ENCODE data around the gene USP53.

Gene USP53

DNA sequence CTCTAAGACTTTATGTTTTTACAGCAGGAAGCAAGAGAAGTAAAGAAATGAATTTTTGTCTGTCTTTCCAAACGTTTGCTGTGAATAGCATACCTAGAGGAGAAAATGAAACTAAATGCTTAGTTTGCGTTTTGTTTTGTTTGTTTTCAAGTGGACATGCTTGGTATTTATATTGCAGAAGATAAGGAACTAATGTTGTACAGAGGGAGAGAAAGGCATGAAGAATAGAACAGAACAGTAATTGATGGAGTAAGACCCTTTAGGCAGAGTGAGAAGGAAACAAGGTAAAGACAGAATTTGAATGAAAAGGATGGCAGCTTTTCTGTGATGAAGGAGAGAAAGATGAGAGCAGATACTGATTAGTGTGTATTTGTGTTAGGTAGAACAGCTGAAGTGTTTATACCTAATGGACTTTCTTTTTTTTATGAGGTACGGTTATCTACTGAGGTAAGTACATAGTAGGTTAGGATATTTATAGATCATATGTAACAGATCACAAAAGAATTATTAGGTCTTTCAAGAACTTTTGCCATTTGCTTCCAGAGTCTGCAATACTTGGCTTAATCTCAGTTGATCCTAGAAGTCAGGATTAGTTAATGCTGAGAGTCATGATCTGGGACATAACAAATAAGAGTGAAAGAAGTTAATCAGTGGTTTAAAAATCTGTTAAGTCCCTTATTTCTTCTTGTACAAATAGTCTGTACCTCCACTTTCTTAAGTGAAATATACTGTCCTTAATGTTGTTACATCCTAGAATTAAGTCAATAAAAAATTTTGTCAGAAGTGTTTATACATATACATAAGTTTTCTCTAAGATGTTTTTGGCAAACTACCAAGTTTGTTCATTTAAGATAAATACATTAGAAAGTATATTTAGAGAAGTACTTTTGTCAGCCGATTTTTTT, 72.6 kb downstream of the USP53 start:
- TF ChIP-seq, protein P1, sequence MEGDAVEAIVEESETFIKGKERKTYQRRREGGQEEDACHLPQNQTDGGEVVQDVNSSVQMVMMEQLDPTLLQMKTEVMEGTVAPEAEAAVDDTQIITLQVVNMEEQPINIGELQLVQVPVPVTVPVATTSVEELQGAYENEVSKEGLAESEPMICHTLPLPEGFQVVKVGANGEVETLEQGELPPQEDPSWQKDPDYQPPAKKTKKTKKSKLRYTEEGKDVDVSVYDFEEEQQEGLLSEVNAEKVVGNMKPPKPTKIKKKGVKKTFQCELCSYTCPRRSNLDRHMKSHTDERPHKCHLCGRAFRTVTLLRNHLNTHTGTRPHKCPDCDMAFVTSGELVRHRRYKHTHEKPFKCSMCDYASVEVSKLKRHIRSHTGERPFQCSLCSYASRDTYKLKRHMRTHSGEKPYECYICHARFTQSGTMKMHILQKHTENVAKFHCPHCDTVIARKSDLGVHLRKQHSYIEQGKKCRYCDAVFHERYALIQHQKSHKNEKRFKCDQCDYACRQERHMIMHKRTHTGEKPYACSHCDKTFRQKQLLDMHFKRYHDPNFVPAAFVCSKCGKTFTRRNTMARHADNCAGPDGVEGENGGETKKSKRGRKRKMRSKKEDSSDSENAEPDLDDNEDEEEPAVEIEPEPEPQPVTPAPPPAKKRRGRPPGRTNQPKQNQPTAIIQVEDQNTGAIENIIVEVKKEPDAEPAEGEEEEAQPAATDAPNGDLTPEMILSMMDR (conservative IDR thresholded peaks at IDR 0.05; ENCODE audit: low read depth, low read length): no peak
- peak; percentile 66 for DNase-seq (ENCODE audit: low read depth)
- peak overlapping the region; percentile 40 for H3K4me3 ChIP-seq (ENCODE audit: low read depth, low read length)

DNA sequence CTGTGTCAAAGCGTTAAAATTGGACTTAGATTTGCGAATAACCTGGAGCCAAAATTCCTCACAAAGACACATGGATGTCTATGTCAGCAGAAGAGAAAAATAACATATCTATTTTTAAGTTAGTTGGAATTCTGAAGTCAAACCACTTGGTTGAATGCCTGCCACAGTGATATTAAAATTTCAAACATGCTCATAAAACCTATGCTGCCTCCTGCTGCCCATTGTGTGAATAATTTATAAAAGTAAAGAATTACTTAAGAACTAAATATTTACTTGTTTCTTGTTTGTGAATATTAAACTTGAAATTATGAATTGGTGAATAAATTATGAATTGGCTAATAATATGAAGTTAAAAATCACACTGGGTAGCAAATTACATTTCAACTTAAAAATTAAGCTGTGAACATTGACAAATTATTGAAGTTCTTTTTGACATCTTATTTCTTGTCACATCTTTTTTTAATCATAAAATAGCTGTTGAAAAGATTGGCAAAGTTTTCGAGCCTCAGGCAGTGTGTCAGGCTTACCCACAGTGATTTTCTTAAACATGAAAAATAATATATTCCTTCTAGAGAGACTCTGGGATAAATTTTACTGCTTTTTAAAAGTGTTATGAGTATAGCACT, 74.0 kb downstream of the USP53 start:
- TF ChIP-seq, protein P1 (conservative IDR thresholded peaks at IDR 0.05; ENCODE audit: low read depth, low read length): peak; percentile 62
- no peak overlapping the region for H3K4me3 ChIP-seq (ENCODE audit: low read depth, low read length)
- DNase-seq (ENCODE audit: low read depth): peak; percentile 93

DNA sequence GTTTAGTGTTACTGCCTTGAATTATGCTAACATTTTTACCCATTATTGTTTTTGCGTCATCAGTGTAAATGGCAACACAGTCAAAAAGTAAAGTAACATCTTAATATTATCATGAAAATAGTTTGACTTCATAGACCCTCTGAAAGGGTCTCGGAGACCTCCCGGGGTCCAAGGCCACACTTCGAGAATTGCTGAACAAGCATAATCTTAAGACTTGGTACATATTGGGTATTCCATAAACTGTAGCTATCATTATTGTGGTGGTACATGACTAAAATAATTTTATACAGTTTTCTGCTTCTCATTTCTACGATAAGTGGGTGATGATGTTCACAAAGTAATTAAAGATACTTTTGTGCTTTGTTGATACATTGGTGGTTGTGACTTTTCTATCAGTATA, 76.8 kb downstream of the USP53 start:
- TF ChIP-seq, protein P1 (conservative IDR thresholded peaks at IDR 0.05; ENCODE audit: low read depth, low read length): no peak
- DNase-seq (ENCODE audit: low read depth): no peak
- H3K4me3 ChIP-seq (ENCODE audit: low read depth, low read length): no peak overlapping the region

DNA sequence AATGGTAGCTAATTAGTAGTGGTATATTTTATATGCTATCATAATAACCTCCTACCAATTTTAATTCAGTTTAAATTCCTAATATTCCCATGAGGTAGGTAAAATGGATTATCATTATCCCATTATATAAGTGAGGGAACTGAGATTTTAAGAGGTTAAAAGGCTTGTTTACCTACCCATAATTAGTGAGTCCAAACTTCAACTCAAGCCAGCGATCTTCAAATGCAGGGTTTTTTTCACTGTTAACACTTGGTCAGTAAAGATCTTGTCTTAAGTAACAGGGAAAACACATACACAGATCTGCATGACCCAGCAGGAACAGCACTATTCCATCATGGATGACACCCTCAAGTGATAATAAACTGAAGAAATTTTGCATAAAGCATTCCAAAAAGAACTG, 78.1 kb downstream of the USP53 start:
- DNase-seq (ENCODE audit: low read depth): no peak
- TF ChIP-seq, protein P1 (conservative IDR thresholded peaks at IDR 0.05; ENCODE audit: low read depth, low read length): no peak
- no peak overlapping the region for H3K4me3 ChIP-seq (ENCODE audit: low read depth, low read length)

DNA sequence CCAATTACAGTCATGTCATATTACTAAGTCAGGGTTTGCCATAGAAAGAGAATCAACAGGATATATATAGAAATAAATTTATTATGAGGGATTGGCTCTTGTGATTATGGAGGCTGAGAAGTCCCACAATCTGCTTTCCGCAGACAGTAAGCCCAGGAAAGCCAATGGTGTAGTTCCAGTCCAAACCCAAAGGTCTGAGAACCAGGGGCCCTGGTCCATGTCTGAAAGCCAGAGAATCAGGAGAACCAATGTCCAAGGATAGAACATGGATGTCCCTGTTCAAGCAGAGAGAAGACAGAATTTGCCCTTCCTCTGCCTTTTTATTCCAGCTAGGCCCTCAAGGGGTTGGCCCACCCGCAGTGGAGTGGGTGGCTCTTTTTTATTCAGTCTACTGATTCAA, 83.8 kb downstream of the USP53 start:
- DNase-seq (ENCODE audit: low read depth): no peak
- TF ChIP-seq, protein P1 (conservative IDR thresholded peaks at IDR 0.05; ENCODE audit: low read depth, low read length): no peak
- no peak overlapping the region for H3K4me3 ChIP-seq (ENCODE audit: low read depth, low read length)

DNA sequence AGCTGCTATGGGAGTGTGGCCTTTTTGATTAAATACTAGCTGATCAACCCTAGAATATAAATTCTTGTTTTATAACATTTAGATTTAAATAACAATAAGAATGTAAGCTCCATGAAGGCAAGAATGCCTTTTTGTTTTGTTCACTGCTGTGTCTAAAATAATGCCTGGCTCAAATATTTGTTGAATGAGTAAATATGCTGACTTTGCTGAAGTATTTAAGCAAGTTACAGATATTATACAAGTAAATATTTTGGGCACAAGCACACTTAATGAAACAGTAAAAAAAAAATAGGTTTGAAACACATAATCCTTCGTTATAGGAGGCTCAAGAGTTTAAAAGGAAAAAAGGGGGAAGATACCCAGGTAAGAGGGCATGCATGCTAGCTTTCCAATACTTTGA, 85.3 kb downstream of the USP53 start:
- no peak overlapping the region for H3K4me3 ChIP-seq (ENCODE audit: low read depth, low read length)
- TF ChIP-seq, protein P1 (conservative IDR thresholded peaks at IDR 0.05; ENCODE audit: low read depth, low read length): no peak
- DNase-seq (ENCODE audit: low read depth): no peak
